Rectal smooth muscle tissue (tissue), 1 donor: ENCODE results near the gene TM9SF3.
A peak's percentile ranks its signal among the peaks of the same experiment; 100 is the strongest.

Experiments used
- H3K27ac ChIP-seq: one replicate; pipeline ENCODE4 v1.7.0; 2013; ENCODE audit warnings: low read depth, low read length, inconsistent platforms
- H3K27me3 ChIP-seq: one replicate; pipeline ENCODE4 v1.7.0; 2013; ENCODE audit warnings: low read length; ENCODE audit not compliant: control insufficient read depth, insufficient read depth
- H3K36me3 ChIP-seq: one replicate; pipeline ENCODE4 v1.7.0; 2013; ENCODE audit warnings: low read length; ENCODE audit not compliant: control insufficient read depth, insufficient read depth
- H3K4me1 ChIP-seq: one replicate; pipeline ENCODE4 v1.7.0; 2013; ENCODE audit warnings: low read length; ENCODE audit not compliant: control insufficient read depth, insufficient read depth
- H3K4me3 ChIP-seq: one replicate; pipeline ENCODE4 v1.7.0; 2013; ENCODE audit warnings: low read length
- H3K9ac ChIP-seq: one replicate; pipeline ENCODE4 v1.7.0; 2013; ENCODE audit warnings: low read length

TM9SF3 gene

GRCh38 chr10:96512524-96513304 is 74.1 kb downstream of the TM9SF3 start:
- H3K27me3 ChIP-seq = peaks cover 2% of the 10 kb centered on the region
- H3K36me3 ChIP-seq = no peaks in the 10 kb centered on the region
- peaks cover 7% of the 10 kb centered on the region for H3K4me1 ChIP-seq
- peak overlapping the region; percentile 67 for H3K4me3 ChIP-seq
- no peak overlapping the region for H3K9ac ChIP-seq
- H3K27ac ChIP-seq = no peak overlapping the region

DNA sequence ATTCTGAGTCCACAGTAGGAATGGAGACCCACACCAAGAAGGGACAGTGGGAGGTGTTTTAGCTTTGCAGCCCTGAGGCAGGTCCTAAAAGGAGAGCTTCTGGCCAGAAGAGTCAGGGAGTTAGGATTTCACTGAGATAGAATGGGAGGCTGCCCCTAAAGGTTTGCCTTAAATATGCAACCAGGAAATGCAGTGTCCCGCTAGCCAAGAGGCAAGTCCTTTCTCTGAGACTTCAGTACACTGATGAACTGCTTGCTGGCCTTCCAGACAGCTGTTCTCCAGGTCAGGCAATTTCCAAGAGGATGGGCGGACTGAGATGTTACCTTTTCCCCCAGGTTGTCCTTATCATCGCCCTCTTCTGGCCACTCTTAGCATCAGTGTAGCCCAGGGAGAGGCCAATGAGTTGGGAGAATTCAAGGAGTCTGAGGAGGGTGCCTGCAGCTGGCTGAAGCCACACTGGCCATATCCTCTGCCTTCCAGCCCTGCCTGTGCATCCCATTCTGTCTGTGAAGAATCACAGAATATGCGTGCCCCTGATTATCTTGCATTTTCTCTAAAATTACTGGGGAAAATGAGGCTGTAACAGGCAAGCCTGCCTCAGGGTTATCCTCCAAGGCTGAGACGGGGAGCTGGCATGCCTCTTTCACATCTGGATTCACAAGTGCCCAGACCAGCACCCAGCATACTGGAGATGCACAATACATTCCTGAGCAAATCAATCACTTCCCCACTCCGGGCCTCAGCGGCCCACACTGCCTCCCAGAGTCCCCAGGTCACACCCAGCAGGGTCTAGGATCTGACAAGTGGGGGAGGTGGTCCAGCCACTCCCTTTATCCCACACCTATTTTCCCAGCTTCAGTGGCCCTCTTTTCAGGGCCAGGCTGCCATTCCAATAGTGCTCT is 75.5 kb downstream of the TM9SF3 start:
- peaks cover 2% of the 10 kb centered on the region for H3K27me3 ChIP-seq
- no peak overlapping the region for H3K4me3 ChIP-seq
- no peak overlapping the region for H3K9ac ChIP-seq
- H3K36me3 ChIP-seq = no peaks in the 10 kb centered on the region
- peaks cover 7% of the 10 kb centered on the region for H3K4me1 ChIP-seq
- no peak overlapping the region for H3K27ac ChIP-seq

DNA sequence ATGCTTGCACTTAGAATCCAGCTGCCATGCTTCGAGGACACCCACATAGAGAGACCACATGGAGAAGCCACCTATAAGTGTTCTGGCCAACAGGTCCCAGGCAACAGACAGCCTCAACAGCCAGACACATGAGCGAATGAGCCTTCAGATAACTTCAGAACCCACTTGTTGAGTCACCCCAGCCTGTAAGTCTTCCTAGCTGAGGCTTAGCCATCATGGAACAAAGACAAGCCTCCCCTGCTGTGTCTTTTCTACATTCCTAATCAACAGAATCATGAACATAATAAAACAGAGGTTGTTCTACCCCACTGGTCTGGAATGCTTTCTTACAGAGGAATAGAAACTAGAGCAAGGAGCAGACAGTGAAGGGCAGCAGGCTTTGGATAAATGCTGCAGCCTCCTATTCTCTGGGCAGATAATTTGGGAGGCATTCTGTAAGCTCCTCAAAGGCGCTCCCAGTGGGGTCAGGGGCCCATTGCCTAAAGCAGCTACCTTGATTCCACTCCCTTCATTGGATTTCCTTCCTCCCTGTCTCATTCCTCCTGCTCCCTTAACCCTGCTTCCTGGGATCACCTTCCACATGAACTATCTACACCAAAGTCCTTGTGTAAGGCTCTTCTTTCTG is 77.7 kb downstream of the TM9SF3 start:
- H3K27me3 ChIP-seq = peaks cover 2% of the 10 kb centered on the region
- peaks cover 5% of the 10 kb centered on the region for H3K4me1 ChIP-seq
- no peak overlapping the region for H3K9ac ChIP-seq
- H3K36me3 ChIP-seq = no peaks in the 10 kb centered on the region
- H3K27ac ChIP-seq = no peak overlapping the region
- no peak overlapping the region for H3K4me3 ChIP-seq

GRCh38 chr10:96507044-96507443 is 79.8 kb downstream of the TM9SF3 start:
- Histone ChIP-seq H3K36me3 (no peaks in the 10 kb centered on the region), H3K27me3 (no peaks in the 10 kb centered on the region), H3K4me1 (no peaks in the 10 kb centered on the region), H3K27ac (no peak overlapping the region), H3K9ac (no peak overlapping the region), H3K4me3 (no peak overlapping the region)

DNA sequence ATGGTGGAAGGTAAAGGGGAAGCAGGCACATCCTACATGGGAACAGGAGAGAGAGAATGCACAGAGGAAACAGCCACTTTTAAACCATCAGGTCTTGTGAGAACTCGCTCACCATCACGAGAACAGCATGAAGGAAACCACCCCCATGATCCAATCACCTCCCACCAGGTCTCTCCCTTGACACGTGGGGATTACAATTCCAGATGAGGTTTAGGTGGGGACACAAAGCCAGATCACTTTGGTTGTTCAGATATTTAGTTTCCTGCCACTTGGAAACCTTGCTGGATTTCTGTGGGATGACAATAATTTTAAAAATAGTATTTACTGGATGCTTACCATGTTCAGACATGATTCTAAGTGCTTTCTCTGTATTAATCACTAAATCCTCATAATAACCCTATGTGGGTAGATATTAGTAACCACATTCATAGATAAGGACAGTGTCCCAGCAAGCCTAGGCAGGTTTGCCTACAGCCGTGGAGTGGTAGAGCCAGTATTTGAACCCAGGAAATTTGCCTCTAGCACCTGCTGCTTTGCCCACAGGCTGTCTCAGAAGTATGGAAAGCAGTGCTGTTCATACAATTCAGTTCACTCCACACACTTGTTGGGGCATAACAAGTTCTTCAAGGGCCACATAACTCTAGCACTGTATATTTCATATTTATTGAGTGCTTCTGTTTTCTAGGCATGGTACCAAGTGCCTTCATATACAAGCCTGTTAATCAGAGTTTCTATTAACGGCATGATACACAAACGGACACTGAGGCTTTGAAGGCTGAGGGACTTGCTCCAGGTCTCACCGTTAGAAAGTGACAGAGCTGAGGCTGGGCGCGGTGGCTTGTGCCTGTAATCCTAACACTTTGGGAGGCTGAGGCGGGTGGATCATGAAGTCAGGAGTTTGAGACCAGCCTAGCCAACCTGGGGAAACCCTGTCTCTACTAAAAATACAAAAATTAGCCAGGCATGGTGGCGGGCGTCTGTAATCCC is 81.4 kb downstream of the TM9SF3 start:
- H3K4me1 ChIP-seq = no peaks in the 10 kb centered on the region
- H3K9ac ChIP-seq = no peak overlapping the region
- H3K27ac ChIP-seq = no peak overlapping the region
- H3K4me3 ChIP-seq = no peak overlapping the region
- H3K27me3 ChIP-seq = no peaks in the 10 kb centered on the region
- H3K36me3 ChIP-seq = no peaks in the 10 kb centered on the region

DNA sequence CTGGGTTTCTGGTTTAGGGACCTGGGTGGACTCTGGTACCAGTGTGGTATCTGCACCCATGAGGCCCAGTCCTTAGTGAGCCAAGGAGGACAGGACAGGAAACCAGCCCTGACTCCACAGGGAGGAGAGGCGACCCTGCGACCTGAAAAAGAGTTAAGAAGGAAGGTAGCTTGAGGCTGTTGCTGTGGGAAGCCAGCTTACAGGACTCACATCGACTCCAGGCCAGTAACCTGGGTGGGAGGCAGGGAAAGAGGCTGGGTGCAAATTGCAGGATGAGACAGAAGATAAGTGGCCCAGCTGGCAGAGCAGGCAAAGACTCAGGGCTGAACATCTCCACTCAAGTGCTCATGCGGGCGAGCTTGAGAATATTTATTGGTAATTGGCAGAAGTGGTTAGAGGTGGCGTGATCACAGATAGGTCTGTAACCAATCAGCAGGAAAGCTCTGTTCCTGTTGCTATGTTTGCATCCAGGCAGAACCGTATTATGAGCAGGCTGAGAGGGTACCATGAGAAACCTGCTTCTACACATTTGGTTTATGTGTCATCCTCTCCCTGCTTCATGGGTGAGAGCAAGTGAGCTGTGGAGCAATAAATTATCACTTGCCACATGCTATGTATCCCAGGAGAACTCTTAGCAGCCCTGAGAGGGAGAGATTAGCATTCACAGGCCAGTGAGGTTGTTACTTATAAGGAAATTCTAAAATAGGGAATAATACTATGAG is 84.1 kb downstream of the TM9SF3 start:
- no peaks in the 10 kb centered on the region for H3K4me1 ChIP-seq
- H3K27me3 ChIP-seq = no peaks in the 10 kb centered on the region
- H3K9ac ChIP-seq = no peak overlapping the region
- H3K4me3 ChIP-seq = no peak overlapping the region
- no peaks in the 10 kb centered on the region for H3K36me3 ChIP-seq
- no peak overlapping the region for H3K27ac ChIP-seq

DNA sequence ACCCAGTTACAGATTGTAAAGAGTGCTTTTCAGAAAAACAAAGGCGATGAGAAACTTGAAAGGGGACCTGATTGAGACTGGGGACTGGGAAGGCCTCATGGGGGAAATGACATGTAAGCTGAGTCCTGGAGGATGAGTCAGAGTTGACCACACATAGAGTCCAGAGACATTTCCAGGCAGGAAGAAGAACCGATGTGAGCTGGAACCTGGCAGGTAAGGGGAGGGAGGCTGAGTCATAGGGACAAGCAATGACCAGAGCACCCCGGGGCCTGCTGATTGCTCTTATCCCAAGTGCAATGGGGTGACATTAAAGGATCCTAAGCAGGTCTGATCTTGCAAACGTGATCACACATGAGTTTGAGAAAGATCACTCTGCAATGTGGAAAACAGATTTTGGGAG is 84.8 kb downstream of the TM9SF3 start:
- H3K36me3 ChIP-seq = no peaks in the 10 kb centered on the region
- no peaks in the 10 kb centered on the region for H3K27me3 ChIP-seq
- no peak overlapping the region for H3K27ac ChIP-seq
- H3K4me3 ChIP-seq = no peak overlapping the region
- no peak overlapping the region for H3K9ac ChIP-seq
- H3K4me1 ChIP-seq = no peaks in the 10 kb centered on the region

GRCh38 chr10:96500519-96500918 is 86.3 kb downstream of the TM9SF3 start:
- no peak overlapping the region for H3K27ac ChIP-seq
- no peaks in the 10 kb centered on the region for H3K4me1 ChIP-seq
- H3K4me3 ChIP-seq = no peak overlapping the region
- H3K9ac ChIP-seq = no peak overlapping the region
- no peaks in the 10 kb centered on the region for H3K36me3 ChIP-seq
- no peaks in the 10 kb centered on the region for H3K27me3 ChIP-seq

GRCh38 chr10:96500050-96500449 is 86.8 kb downstream of the TM9SF3 start:
- no peaks in the 10 kb centered on the region for H3K4me1 ChIP-seq
- no peak overlapping the region for H3K27ac ChIP-seq
- no peak overlapping the region for H3K4me3 ChIP-seq
- no peak overlapping the region for H3K9ac ChIP-seq
- no peaks in the 10 kb centered on the region for H3K27me3 ChIP-seq
- H3K36me3 ChIP-seq = no peaks in the 10 kb centered on the region

DNA sequence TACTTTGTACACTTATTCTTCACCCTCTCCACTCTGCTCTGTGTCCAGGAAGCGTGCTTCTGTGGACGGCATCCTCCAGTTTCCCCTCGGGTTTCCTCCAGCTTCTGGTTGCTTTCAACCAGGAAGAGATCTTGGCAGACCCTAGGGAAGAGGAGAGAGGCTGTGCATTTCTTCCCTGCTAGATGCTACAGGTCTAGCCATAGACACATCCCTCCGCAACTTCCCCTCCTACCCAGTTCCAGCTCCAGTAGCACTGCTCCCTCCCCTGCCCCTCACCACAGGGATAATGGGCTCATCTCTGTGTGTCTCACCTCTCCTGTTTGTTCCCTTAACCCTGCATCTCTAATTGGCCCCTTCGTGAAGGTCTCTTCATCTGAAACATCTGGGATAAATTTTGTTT is 89.4 kb downstream of the TM9SF3 start:
- Histone ChIP-seq H3K27ac (no peak overlapping the region), H3K4me1 (no peaks in the 10 kb centered on the region), H3K9ac (no peak overlapping the region), H3K4me3 (no peak overlapping the region), H3K27me3 (no peaks in the 10 kb centered on the region), H3K36me3 (no peaks in the 10 kb centered on the region)

DNA sequence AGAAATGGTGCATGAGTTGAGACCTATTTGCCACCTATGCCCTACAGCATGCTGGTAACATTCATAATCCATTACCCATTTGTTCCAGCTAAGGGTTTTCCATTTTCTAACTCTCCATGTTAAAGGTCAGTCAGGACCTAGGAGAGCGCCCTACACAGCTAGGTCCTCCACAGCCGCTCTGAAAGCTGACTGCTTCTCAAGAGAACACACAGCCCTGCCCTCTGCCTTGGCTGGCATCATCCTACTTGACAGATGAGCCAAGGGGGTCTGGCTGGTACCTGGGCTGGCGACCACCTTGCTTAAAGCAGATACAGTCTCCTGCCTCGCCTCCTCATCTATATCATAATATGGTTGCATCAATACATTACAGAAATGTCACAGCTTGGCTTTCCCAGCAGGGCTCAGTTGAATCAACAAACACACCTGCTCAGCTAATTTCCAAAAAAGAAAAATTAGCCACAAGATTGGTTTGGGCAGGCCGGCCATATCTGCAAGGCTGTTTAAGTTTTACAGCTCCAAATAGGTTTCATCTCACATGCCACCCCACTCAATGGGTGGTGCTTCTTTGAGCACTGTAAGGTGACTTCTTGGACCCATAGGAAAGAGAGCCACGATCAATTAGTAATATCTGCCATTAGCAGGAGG is 90.4 kb downstream of the TM9SF3 start:
- H3K4me1 ChIP-seq = no peaks in the 10 kb centered on the region

More for the DNA sequence above, 90.4 kb downstream of the TM9SF3 start:
- no peaks in the 10 kb centered on the region for H3K36me3 ChIP-seq
- no peaks in the 10 kb centered on the region for H3K27me3 ChIP-seq
- no peak overlapping the region for H3K9ac ChIP-seq
- no peak overlapping the region for H3K4me3 ChIP-seq
- H3K27ac ChIP-seq = no peak overlapping the region
